A549 (cell line): ENCODE data around the gene MFF.

Source experiments
- TF ChIP-seq, protein P1 (sequence below): IDR thresholded peaks from 2 replicates; pipeline ENCODE4 v1.6.1; 2012
- TF ChIP-seq, protein P2 (sequence below): fragments of 250-450 bp; sonication (Bioruptor Pico); IDR thresholded peaks from 2 replicates; pipeline ENCODE4 v1.5.0; 2021; ENCODE audit warnings: mild to moderate bottlenecking, moderate library complexity, borderline replicate concordance
- TF ChIP-seq, protein P3 (sequence below): IDR thresholded peaks from 2 replicates; pipeline ENCODE4 v1.6.1; 2012

DNA sequence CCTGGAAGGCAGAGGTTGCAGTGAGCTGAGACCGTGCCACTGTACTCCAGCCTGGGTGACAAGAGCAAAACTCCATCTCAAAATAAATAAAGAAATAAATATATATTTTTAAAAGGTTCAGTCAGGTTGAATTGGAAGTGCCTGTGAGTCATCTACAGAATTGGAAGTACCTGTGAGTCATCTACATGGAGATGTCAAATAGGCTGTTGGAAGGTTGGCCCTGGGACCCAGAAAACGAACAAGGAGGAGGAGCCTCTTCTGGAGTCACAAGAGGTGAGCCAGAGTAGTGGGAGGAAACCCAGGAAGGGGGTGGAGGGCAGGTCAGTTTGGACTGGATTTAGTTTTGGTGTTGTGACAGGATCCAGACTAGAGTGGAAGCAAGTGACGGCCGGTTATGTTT lies 77.9 kb downstream of the MFF start:
- TF ChIP-seq, protein P1, sequence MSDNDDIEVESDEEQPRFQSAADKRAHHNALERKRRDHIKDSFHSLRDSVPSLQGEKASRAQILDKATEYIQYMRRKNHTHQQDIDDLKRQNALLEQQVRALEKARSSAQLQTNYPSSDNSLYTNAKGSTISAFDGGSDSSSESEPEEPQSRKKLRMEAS, result no peak
- TF ChIP-seq, protein P2, sequence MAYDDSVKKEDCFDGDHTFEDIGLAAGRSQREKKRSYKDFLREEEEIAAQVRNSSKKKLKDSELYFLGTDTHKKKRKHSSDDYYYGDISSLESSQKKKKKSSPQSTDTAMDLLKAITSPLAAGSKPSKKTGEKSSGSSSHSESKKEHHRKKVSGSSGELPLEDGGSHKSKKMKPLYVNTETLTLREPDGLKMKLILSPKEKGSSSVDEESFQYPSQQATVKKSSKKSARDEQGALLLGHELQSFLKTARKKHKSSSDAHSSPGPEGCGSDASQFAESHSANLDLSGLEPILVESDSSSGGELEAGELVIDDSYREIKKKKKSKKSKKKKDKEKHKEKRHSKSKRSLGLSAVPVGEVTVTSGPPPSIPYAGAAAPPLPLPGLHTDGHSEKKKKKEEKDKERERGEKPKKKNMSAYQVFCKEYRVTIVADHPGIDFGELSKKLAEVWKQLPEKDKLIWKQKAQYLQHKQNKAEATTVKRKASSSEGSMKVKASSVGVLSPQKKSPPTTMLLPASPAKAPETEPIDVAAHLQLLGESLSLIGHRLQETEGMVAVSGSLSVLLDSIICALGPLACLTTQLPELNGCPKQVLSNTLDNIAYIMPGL (CRISPR knock-in tag), result no peak
- TF ChIP-seq, protein P3, sequence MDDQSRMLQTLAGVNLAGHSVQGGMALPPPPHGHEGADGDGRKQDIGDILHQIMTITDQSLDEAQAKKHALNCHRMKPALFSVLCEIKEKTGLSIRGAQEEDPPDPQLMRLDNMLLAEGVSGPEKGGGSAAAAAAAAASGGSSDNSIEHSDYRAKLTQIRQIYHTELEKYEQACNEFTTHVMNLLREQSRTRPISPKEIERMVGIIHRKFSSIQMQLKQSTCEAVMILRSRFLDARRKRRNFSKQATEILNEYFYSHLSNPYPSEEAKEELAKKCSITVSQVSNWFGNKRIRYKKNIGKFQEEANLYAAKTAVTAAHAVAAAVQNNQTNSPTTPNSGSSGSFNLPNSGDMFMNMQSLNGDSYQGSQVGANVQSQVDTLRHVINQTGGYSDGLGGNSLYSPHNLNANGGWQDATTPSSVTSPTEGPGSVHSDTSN, result no peak
